HepG2 (cell line): Measurements from ENCODE around the gene LRRN4CL. TPM values are rescaled to one million over a fixed set of nuclear protein-coding genes. Genes with fewer than 3 reads are reported as not detected.

Source experiments
- BHLHE40 ChIP-seq: IDR thresholded peaks from 2 replicates; pipeline ENCODE4 v1.6.1; 2011; ENCODE audit warnings: low read length, improper control_type of control experiment
- HHEX ChIP-seq: IDR thresholded peaks from 2 replicates; pipeline ENCODE4 v1.6.1; 2016; ENCODE audit warnings: control low read depth
- MAFG ChIP-seq: sonication (generic); formaldehyde crosslinking; IDR thresholded peaks from 2 replicates; pipeline ENCODE4 v1.5.1; 2020; ENCODE audit warnings: mild to moderate bottlenecking, missing genetic modification reagents
- NFYC ChIP-seq: IDR thresholded peaks from 2 replicates; pipeline ENCODE4 v1.6.1; 2016; ENCODE audit warnings: missing genetic modification reagents, missing compliant biosample characterization
- RFXAP ChIP-seq: sonication (generic); formaldehyde crosslinking; IDR thresholded peaks from 2 replicates; pipeline ENCODE4 v1.4.0; 2020; ENCODE audit warnings: missing genetic modification reagents, borderline replicate concordance
- ZFYVE20 ChIP-seq: sonication (generic); formaldehyde crosslinking; IDR thresholded peaks from 2 replicates; pipeline ENCODE4 v1.8.0; 2023; ENCODE audit warnings: low read depth, mild to moderate bottlenecking, moderate library complexity, missing genetic modification reagents, borderline replicate concordance
- ZMYM3 ChIP-seq: sonication (generic); formaldehyde crosslinking; IDR thresholded peaks from 2 replicates; pipeline ENCODE4 v1.5.1; 2020; ENCODE audit warnings: mild to moderate bottlenecking, missing genetic modification reagents
- ZNF772 ChIP-seq: sonication (generic); formaldehyde crosslinking; IDR thresholded peaks from 2 replicates; pipeline ENCODE4 v1.5.0; 2020; ENCODE audit warnings: mild to moderate bottlenecking, missing genetic modification reagents
- ZSCAN20 ChIP-seq: sonication (generic); formaldehyde crosslinking; IDR thresholded peaks from 2 replicates; pipeline ENCODE4 v1.4.0; 2020; ENCODE audit warnings: missing genetic modification reagents, mild to moderate bottlenecking, borderline replicate concordance
- polyA plus RNA-seq, 8 experiments: library from polyadenylated mRNA; depleted of rRNA in 3 of 8; stranded (reverse) in 7 of 8; unstranded in 1 of 8; fragments of >200 nt; fragmentation: Illumina TruSeq in 4 of 8; extraction: Trizol in 4 of 8; gene quantifications; 2 replicates each; pipeline versions ENCODE4 v1.2.1 to v1.2.3, GENCODE V29; 2011 to 2016; ENCODE audit warnings: low read depth in 4 of 8, missing spikeins in 1 of 8, mixed read lengths in 1 of 8; ENCODE audit not compliant: insufficient read depth in 1 of 8
- total RNA-seq, 5 experiments: library from RNA; depleted of rRNA; stranded (reverse); fragments of >200 nt; fragmentation: Illumina TruSeq; extraction: Trizol; gene quantifications; 2 replicates each; pipeline ENCODE4 v1.2.3, GENCODE V29; 2016; ENCODE audit warnings: low read depth in 1 of 5
- TF ChIP-seq, protein P1 (sequence below): sonication (generic); formaldehyde crosslinking; IDR thresholded peaks from 2 replicates; pipeline ENCODE4 v1.4.0; 2020; ENCODE audit warnings: missing genetic modification reagents, borderline replicate concordance
- TF ChIP-seq, protein P2 (sequence below): sonication (generic); formaldehyde crosslinking; IDR thresholded peaks from 2 replicates; pipeline ENCODE4 v1.5.0; 2020; ENCODE audit warnings: mild to moderate bottlenecking, missing genetic modification reagents, borderline replicate concordance
- TF ChIP-seq, protein P3 (sequence below): sonication (generic); formaldehyde crosslinking; IDR thresholded peaks from 2 replicates; pipeline ENCODE4 v1.9.0; 2021; ENCODE audit warnings: missing genetic modification reagents, mild to moderate bottlenecking, borderline replicate concordance

Gene LRRN4CL
- total and polyA plus RNA-seq, 2 of the 13 experiments (the other 11 are each of a cell fraction or from before 2014, with no cell fraction given), result 0.11 TPM; not detected in 1

- no peak for TF ChIP-seq ZMYM3 (CRISPR knock-in tag)
- peak; percentile 93 for TF ChIP-seq RFXAP (CRISPR knock-in tag)
- TF ChIP-seq, protein P1, sequence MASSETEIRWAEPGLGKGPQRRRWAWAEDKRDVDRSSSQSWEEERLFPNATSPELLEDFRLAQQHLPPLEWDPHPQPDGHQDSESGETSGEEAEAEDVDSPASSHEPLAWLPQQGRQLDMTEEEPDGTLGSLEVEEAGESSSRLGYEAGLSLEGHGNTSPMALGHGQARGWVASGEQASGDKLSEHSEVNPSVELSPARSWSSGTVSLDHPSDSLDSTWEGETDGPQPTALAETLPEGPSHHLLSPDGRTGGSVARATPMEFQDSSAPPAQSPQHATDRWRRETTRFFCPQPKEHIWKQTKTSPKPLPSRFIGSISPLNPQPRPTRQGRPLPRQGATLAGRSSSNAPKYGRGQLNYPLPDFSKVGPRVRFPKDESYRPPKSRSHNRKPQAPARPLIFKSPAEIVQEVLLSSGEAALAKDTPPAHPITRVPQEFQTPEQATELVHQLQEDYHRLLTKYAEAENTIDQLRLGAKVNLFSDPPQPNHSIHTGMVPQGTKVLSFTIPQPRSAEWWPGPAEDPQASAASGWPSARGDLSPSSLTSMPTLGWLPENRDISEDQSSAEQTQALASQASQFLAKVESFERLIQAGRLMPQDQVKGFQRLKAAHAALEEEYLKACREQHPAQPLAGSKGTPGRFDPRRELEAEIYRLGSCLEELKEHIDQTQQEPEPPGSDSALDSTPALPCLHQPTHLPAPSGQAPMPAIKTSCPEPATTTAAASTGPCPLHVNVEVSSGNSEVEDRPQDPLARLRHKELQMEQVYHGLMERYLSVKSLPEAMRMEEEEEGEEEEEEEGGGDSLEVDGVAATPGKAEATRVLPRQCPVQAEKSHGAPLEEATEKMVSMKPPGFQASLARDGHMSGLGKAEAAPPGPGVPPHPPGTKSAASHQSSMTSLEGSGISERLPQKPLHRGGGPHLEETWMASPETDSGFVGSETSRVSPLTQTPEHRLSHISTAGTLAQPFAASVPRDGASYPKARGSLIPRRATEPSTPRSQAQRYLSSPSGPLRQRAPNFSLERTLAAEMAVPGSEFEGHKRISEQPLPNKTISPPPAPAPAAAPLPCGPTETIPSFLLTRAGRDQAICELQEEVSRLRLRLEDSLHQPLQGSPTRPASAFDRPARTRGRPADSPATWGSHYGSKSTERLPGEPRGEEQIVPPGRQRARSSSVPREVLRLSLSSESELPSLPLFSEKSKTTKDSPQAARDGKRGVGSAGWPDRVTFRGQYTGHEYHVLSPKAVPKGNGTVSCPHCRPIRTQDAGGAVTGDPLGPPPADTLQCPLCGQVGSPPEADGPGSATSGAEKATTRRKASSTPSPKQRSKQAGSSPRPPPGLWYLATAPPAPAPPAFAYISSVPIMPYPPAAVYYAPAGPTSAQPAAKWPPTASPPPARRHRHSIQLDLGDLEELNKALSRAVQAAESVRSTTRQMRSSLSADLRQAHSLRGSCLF (CRISPR knock-in tag), result no peak
- no peak for TF ChIP-seq ZNF772 (CRISPR knock-in tag)
- TF ChIP-seq, protein P2, sequence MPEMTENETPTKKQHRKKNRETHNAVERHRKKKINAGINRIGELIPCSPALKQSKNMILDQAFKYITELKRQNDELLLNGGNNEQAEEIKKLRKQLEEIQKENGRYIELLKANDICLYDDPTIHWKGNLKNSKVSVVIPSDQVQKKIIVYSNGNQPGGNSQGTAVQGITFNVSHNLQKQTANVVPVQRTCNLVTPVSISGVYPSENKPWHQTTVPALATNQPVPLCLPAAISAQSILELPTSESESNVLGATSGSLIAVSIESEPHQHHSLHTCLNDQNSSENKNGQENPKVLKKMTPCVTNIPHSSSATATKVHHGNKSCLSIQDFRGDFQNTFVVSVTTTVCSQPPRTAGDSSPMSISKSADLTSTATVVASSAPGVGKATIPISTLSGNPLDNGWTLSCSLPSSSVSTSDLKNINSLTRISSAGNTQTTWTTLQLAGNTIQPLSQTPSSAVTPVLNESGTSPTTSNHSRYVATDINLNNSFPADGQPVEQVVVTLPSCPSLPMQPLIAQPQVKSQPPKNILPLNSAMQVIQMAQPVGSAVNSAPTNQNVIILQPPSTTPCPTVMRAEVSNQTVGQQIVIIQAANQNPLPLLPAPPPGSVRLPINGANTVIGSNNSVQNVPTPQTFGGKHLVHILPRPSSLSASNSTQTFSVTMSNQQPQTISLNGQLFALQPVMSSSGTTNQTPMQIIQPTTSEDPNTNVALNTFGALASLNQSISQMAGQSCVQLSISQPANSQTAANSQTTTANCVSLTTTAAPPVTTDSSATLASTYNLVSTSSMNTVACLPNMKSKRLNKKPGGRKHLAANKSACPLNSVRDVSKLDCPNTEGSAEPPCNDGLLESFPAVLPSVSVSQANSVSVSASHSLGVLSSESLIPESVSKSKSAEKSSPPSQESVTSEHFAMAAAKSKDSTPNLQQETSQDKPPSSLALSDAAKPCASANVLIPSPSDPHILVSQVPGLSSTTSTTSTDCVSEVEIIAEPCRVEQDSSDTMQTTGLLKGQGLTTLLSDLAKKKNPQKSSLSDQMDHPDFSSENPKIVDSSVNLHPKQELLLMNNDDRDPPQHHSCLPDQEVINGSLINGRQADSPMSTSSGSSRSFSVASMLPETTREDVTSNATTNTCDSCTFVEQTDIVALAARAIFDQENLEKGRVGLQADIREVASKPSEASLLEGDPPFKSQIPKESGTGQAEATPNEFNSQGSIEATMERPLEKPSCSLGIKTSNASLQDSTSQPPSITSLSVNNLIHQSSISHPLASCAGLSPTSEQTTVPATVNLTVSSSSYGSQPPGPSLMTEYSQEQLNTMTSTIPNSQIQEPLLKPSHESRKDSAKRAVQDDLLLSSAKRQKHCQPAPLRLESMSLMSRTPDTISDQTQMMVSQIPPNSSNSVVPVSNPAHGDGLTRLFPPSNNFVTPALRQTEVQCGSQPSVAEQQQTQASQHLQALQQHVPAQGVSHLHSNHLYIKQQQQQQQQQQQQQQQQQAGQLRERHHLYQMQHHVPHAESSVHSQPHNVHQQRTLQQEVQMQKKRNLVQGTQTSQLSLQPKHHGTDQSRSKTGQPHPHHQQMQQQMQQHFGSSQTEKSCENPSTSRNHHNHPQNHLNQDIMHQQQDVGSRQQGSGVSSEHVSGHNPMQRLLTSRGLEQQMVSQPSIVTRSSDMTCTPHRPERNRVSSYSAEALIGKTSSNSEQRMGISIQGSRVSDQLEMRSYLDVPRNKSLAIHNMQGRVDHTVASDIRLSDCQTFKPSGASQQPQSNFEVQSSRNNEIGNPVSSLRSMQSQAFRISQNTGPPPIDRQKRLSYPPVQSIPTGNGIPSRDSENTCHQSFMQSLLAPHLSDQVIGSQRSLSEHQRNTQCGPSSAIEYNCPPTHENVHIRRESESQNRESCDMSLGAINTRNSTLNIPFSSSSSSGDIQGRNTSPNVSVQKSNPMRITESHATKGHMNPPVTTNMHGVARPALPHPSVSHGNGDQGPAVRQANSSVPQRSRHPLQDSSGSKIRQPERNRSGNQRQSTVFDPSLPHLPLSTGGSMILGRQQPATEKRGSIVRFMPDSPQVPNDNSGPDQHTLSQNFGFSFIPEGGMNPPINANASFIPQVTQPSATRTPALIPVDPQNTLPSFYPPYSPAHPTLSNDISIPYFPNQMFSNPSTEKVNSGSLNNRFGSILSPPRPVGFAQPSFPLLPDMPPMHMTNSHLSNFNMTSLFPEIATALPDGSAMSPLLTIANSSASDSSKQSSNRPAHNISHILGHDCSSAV (CRISPR knock-in tag), result no peak
- TF ChIP-seq MAFG, result no peak
- no peak for TF ChIP-seq ZFYVE20 (CRISPR knock-in tag)
- TF ChIP-seq HHEX (CRISPR knock-in tag), result no peak
- TF ChIP-seq, protein P3, sequence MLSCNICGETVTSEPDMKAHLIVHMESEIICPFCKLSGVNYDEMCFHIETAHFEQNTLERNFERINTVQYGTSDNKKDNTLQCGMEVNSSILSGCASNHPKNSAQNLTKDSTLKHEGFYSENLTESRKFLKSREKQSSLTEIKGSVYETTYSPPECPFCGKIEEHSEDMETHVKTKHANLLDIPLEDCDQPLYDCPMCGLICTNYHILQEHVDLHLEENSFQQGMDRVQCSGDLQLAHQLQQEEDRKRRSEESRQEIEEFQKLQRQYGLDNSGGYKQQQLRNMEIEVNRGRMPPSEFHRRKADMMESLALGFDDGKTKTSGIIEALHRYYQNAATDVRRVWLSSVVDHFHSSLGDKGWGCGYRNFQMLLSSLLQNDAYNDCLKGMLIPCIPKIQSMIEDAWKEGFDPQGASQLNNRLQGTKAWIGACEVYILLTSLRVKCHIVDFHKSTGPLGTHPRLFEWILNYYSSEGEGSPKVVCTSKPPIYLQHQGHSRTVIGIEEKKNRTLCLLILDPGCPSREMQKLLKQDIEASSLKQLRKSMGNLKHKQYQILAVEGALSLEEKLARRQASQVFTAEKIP (CRISPR knock-in tag), result no peak
- TF ChIP-seq ZSCAN20, result peak; percentile 47; the same call in 1 of the 2 replicates
- TF ChIP-seq BHLHE40, result no peak
- peak; percentile 85 for TF ChIP-seq NFYC (CRISPR knock-in tag)
These were observed 38.5 kb upstream of the LRRN4CL start (continued) for GRCh38 chr11:62727872-62728170.
